ENCODE results near the gene ERAS. TPM values are rescaled to one million over a fixed set of nuclear protein-coding genes. Genes with fewer than 3 reads are reported as not detected.
A peak's percentile ranks its signal among the peaks of the same experiment; 100 is the strongest.

Gene ERAS
- total and polyA plus RNA-seq, 10 donors = 0.08 to 0.79 (median 0.10) TPM; not detected in 7

- Histone ChIP-seq H3K9me3 (peaks cover 0 to 8% (median 0%) of the 10 kb centered on the region in 8 donors), H3K27ac (no peak overlapping the region), H3K36me3 (peaks cover 0 to 80% (median 5%) of the 10 kb centered on the region in 6 donors), H3K4me1 (peaks cover 0 to 15% (median 8%) of the 10 kb centered on the region in 6 donors), H3K4me3 (no peak overlapping the region), H3K27me3 (replicated peaks in 1 of 7) (peaks cover 0 to 38% (median 13%) of the 10 kb centered on the region in 7 donors)
- intact Hi-C loops (cut with DNase I; ENCODE audit: low total_unique reads) = no loop called here
- WGBS, 5 donors = 63 to 93% (median 81%) methylated on average over 1 to 6 of the region's 6 CpGs; no CpG with 5 or more reads in 1 of the 5 donors
- DNase-seq = no peak
- TF ChIP-seq POLR2AphosphoS5 (IDR thresholded peaks at IDR 0.05) (no peak), CTCF (IDR thresholded peaks at IDR 0.05 in 8 of 11, conservative IDR thresholded peaks at IDR 0.05 in 3 of 11) (no peak), POLR2A (IDR thresholded peaks at IDR 0.05) (no peak)
Measured at GRCh38 chrX:48823053-48823452, 3.3 kb upstream of the ERAS start.

GRCh38 chrX:48824066-48824465 lies 2.2 kb upstream of the ERAS start:
- no peak overlapping the region for H3K27ac ChIP-seq
- peaks cover 0 to 15% (median 8%) of the 10 kb centered on the region in 6 donors for H3K4me1 ChIP-seq
- H3K27me3 ChIP-seq (replicated peaks in 1 of 7) = peaks cover 0 to 48% (median 14%) of the 10 kb centered on the region in 7 donors
- H3K9me3 ChIP-seq = peaks cover 0 to 8% (median 0%) of the 10 kb centered on the region in 8 donors
- WGBS, 5 donors = 82 to 98% (median 94%) methylated on average over 5 to 8 of the region's 8 CpGs
- peaks cover 0 to 70% (median 4%) of the 10 kb centered on the region in 6 donors for H3K36me3 ChIP-seq
- no peak for TF ChIP-seq POLR2AphosphoS5 (IDR thresholded peaks at IDR 0.05)
- TF ChIP-seq POLR2A (IDR thresholded peaks at IDR 0.05) = no peak
- TF ChIP-seq CTCF (IDR thresholded peaks at IDR 0.05 in 8 of 11, conservative IDR thresholded peaks at IDR 0.05 in 3 of 11) = no peak
- no peak for DNase-seq
- no peak overlapping the region for H3K4me3 ChIP-seq
- intact Hi-C loops (cut with DNase I; ENCODE audit: low total_unique reads) = no loop called here

- Histone ChIP-seq H3K27ac (no peak overlapping the region), H3K36me3 (peaks cover 0 to 40% (median 4%) of the 10 kb centered on the region in 6 donors), H3K4me1 (peaks cover 0 to 20% (median 12%) of the 10 kb centered on the region in 6 donors), H3K4me3 (peak overlapping the region in 1 of 8 donors; percentile 49), H3K9me3 (peaks cover 0 to 8% (median 0%) of the 10 kb centered on the region in 8 donors), H3K27me3 (replicated peaks in 1 of 7) (peaks cover 0 to 77% (median 33%) of the 10 kb centered on the region in 7 donors)
- TF ChIP-seq POLR2A (IDR thresholded peaks at IDR 0.05) (no peak), CTCF (IDR thresholded peaks at IDR 0.05 in 8 of 11, conservative IDR thresholded peaks at IDR 0.05 in 3 of 11) (no peak), POLR2AphosphoS5 (IDR thresholded peaks at IDR 0.05) (no peak)
- intact Hi-C loops (cut with DNase I; ENCODE audit: low total_unique reads) = no loop called here
- WGBS, 5 donors = 12 to 57% (median 25%) methylated on average over 27 to 73 of the region's 73 CpGs
- no peak for DNase-seq
Measured at GRCh38 chrX:48826876-48827653, 752 bp downstream of the ERAS start.

GRCh38 chrX:48827654-48827968 lies 1.3 kb downstream of the ERAS start:
- Histone ChIP-seq H3K36me3 (peaks cover 0 to 35% (median 4%) of the 10 kb centered on the region in 6 donors), H3K27me3 (replicated peaks in 1 of 7) (peaks cover 0 to 81% (median 36%) of the 10 kb centered on the region in 7 donors), H3K4me3 (peak overlapping the region in 1 of 8 donors; percentile 49), H3K9me3 (peaks cover 0 to 8% (median 0%) of the 10 kb centered on the region in 8 donors), H3K27ac (no peak overlapping the region), H3K4me1 (peaks cover 0 to 22% (median 12%) of the 10 kb centered on the region in 6 donors)
- 29 to 63% (median 58%) methylated on average over 4 of the region's 4 CpGs for WGBS, 5 donors
- intact Hi-C loops (cut with DNase I; ENCODE audit: low total_unique reads) = no loop called here
- TF ChIP-seq POLR2AphosphoS5 (IDR thresholded peaks at IDR 0.05) (no peak), POLR2A (IDR thresholded peaks at IDR 0.05) (no peak), CTCF (IDR thresholded peaks at IDR 0.05 in 8 of 11, conservative IDR thresholded peaks at IDR 0.05 in 3 of 11) (no peak)
- DNase-seq = no peak
